AG20443 (cell line): Measurements from ENCODE around the gene PPARG.
"Not testable (repeated sequence)": the region's sequence is repeated elsewhere in the genome, so short reads cannot be mapped to it uniquely, and the experiment has no call there.

Experiments used
- DNase-seq: peaks from one replicate; pipeline ENCODE4 v3.0.0; 2012; ENCODE audit warnings: low spot score, mixed read lengths

PPARG gene

GRCh38 chr3:12288182-12289129 is at the start of gene PPARG:
Gene PPARG, plus strand, starts transcription at chr3:12289070. Its CDS starts 90,642 bp downstream, at chr3:12379712.
- peak; percentile 22 for DNase-seq

GRCh38 chr3:12239301-12239700 is 49.6 kb upstream of the PPARG start:
- no peak for DNase-seq

GRCh38 chr3:12242772-12243171 is 46.1 kb upstream of the PPARG start:
- DNase-seq, result no peak

GRCh38 chr3:12246497-12247163 is 42.2 kb upstream of the PPARG start:
- DNase-seq, result no peak

GRCh38 chr3:12247411-12247810 is 41.5 kb upstream of the PPARG start:
- no peak for DNase-seq

GRCh38 chr3:12249519-12249918 is 39.4 kb upstream of the PPARG start:
- DNase-seq, result no peak

- no peak for DNase-seq
These were observed 36.0 kb upstream of the PPARG start for GRCh38 chr3:12252889-12253288.

GRCh38 chr3:12253516-12254343 is 35.1 kb upstream of the PPARG start:
- DNase-seq, result no peak

GRCh38 chr3:12255393-12255792 is 33.5 kb upstream of the PPARG start:
- no peak for DNase-seq

- DNase-seq, result no peak
These were observed 30.0 kb upstream of the PPARG start for GRCh38 chr3:12258911-12259310.

GRCh38 chr3:12262173-12262572 is 26.7 kb upstream of the PPARG start:
- DNase-seq, result not testable (repeated sequence)

GRCh38 chr3:12265508-12265907 is 23.4 kb upstream of the PPARG start:
- no peak for DNase-seq

- no peak for DNase-seq
These were observed 22.8 kb upstream of the PPARG start for GRCh38 chr3:12266038-12266437.

- no peak for DNase-seq
These were observed 21.4 kb upstream of the PPARG start for GRCh38 chr3:12267376-12268030.

GRCh38 chr3:12268049-12268735 is 20.7 kb upstream of the PPARG start:
- DNase-seq, result no peak

- DNase-seq, result no peak
These were observed 17.9 kb upstream of the PPARG start for GRCh38 chr3:12270976-12271375.

- no peak for DNase-seq
These were observed 15.7 kb upstream of the PPARG start for GRCh38 chr3:12273045-12273695.

- DNase-seq, result no peak
These were observed 12.8 kb upstream of the PPARG start for GRCh38 chr3:12275974-12276650.

- not testable (repeated sequence) for DNase-seq
These were observed 12.0 kb upstream of the PPARG start for GRCh38 chr3:12276827-12277226.

- DNase-seq, result no peak
These were observed 10.3 kb upstream of the PPARG start for GRCh38 chr3:12278566-12278965.
